HepG2 (cell line): Measurements from ENCODE around the gene ZNF740. TPM values are rescaled to one million over a fixed set of nuclear protein-coding genes. Genes with fewer than 3 reads are reported as not detected.
A peak's percentile ranks its signal among the peaks of the same experiment; 100 is the strongest.

Experiments used
- ATAC-seq: fragments of 200-7000 bp; cut with Tn5 transposase; 3 replicates; pipeline ENCODE4 v1.9.1; 2020; ENCODE audit warnings: mild to moderate bottlenecking, moderate library complexity
- BruUV-seq: library from RNA; stranded (reverse); fragments of 400-500 nt; replicated peaks from 2 replicates; lab custom pipeline; 2021; lab: Mats Ljungman, UMichigan
- CTCF ChIA-PET: fragments of 300-600 bp; formaldehyde crosslinking; extraction: SDS; loops from one replicate; lab custom pipeline; 2021; ENCODE audit warnings: low total read pairs, inconsistent platforms, low intra/inter-chr PET ratio; lab: Yijun Ruan, JAX
- POLR2A ChIA-PET: fragments of 350-600 bp; sonication (Branson Sonifier 250); formaldehyde crosslinking; loops from one replicate; lab custom pipeline; 2020; ENCODE audit warnings: antibody characterized with exemption, inconsistent platforms; lab: Yijun Ruan, JAX
- DNase-seq: peaks from one replicate; pipeline ENCODE4 v3.0.0-alpha.2; 2015; ENCODE audit warnings: low spot score
- FAIRE-seq: peaks from 3 replicates; lab custom pipeline; 2011; peaks lifted over from hg19 to GRCh38; lab: Jason Lieb, UNC
- H2AFZ ChIP-seq: one replicate; pipeline ENCODE4 v1.6.1; 2011; ENCODE audit warnings: low read length, inconsistent platforms
- H3K27ac ChIP-seq: fragments of 300-600 bp; 3 replicates; pipeline ENCODE4 v1.8.0; 2011; ENCODE audit warnings: mixed run types, mild to moderate bottlenecking, mixed read lengths, low read length, inconsistent platforms; ENCODE audit not compliant: insufficient read depth; ENCODE audit errors: extremely low read length
- H3K27me3 ChIP-seq, 2 experiments: fragments of 200-600 bp in 1 of 2; 2 replicates in 1 of 2; 3 replicates in 1 of 2; pipeline versions ENCODE4 v1.6.0 to v1.8.0; 2011; ENCODE audit warnings: low read length in 2 of 2, mild to moderate bottlenecking in 2 of 2, moderate library complexity in 2 of 2, inconsistent platforms in 1 of 2; ENCODE audit not compliant: insufficient read depth in 2 of 2, control insufficient read depth in 1 of 2
- H3K36me3 ChIP-seq, 2 experiments: fragments of 200-600 bp in 1 of 2; replicated peaks in 1 of 2; 2 replicates in 1 of 2; 3 replicates in 1 of 2; pipeline versions ENCODE4 v1.5.1 to v1.8.0; 2011; ENCODE audit warnings: low read length in 2 of 2, inconsistent platforms in 1 of 2; ENCODE audit not compliant: insufficient read depth in 2 of 2, control insufficient read depth in 1 of 2
- H3K4me1 ChIP-seq: 2 replicates; pipeline ENCODE4 v1.5.1; 2012; ENCODE audit warnings: low read length, inconsistent platforms; ENCODE audit not compliant: insufficient read depth
- H3K4me2 ChIP-seq: 2 replicates; pipeline ENCODE4 v1.6.0; 2011; ENCODE audit warnings: low read depth, low read length, inconsistent platforms
- H3K4me3 ChIP-seq, 3 experiments: fragments of 200-600 bp in 1 of 3; sonication (generic), shearing (Covaris generic) in 1 of 3; replicated peaks in 1 of 3; 2 replicates each; pipeline ENCODE4 v1.5.1; 2011 to 2016; ENCODE audit warnings: low read length in 3 of 3, inconsistent platforms in 2 of 3, low read depth in 2 of 3, mild to moderate bottlenecking in 2 of 3, control low read depth in 1 of 3, mixed read lengths in 1 of 3; ENCODE audit not compliant: insufficient read depth in 1 of 3
- H3K79me2 ChIP-seq: one replicate; pipeline ENCODE4 v1.6.1; 2011; ENCODE audit warnings: low read length, inconsistent platforms; ENCODE audit not compliant: insufficient read depth
- H3K9ac ChIP-seq: 2 replicates; pipeline ENCODE4 v1.6.0; 2011; ENCODE audit warnings: mild to moderate bottlenecking, low read depth, low read length, inconsistent platforms; ENCODE audit not compliant: insufficient read depth
- H3K9me3 ChIP-seq: 2 replicates; pipeline ENCODE4 v1.5.1; 2012; ENCODE audit warnings: mild to moderate bottlenecking, low read length
- H4K20me1 ChIP-seq: 2 replicates; pipeline ENCODE4 v1.6.0; 2011; ENCODE audit warnings: inconsistent platforms, mild to moderate bottlenecking, low read length, moderate library complexity; ENCODE audit not compliant: insufficient read depth
- AGO1 ChIP-seq: fragments of 200-400 bp; formaldehyde crosslinking; IDR thresholded peaks from 2 replicates; pipeline ENCODE4 v1.6.1; 2017; ENCODE audit warnings: mild to moderate bottlenecking, low read depth, low read length, moderate library complexity; ENCODE audit not compliant: poor library complexity, severe bottlenecking
- AGO2 ChIP-seq: fragments of 200-400 bp; formaldehyde crosslinking; optimal IDR thresholded peaks from 2 replicates; pipeline ENCODE3; 2017; ENCODE audit warnings: mild to moderate bottlenecking, low read depth, low read length, moderate library complexity
- AKAP8 ChIP-seq: sonication (generic); formaldehyde crosslinking; IDR thresholded peaks from 2 replicates; pipeline ENCODE4 v1.5.1; 2020; ENCODE audit warnings: mild to moderate bottlenecking, missing genetic modification reagents
- ARNT2 ChIP-seq: sonication (generic); formaldehyde crosslinking; IDR thresholded peaks from 2 replicates; pipeline ENCODE4 v1.8.0; 2022; ENCODE audit warnings: mild to moderate bottlenecking, low read depth, missing genetic modification reagents, moderate library complexity
- CREB3 ChIP-seq: sonication (generic); formaldehyde crosslinking; IDR thresholded peaks from 2 replicates; pipeline ENCODE4 v1.5.0; 2020; ENCODE audit warnings: missing genetic modification reagents
- KDM1A ChIP-seq: IDR thresholded peaks from 2 replicates; pipeline ENCODE4 v1.6.1; 2016; ENCODE audit warnings: missing compliant biosample characterization
- MEIS2 ChIP-seq: sonication (generic); formaldehyde crosslinking; IDR thresholded peaks from 2 replicates; pipeline ENCODE4 v1.9.0; 2021; ENCODE audit warnings: mild to moderate bottlenecking, missing genetic modification reagents
- NFKB2 ChIP-seq: sonication (generic); formaldehyde crosslinking; IDR thresholded peaks from 2 replicates; pipeline ENCODE4 v1.4.0; 2020; ENCODE audit warnings: missing genetic modification reagents, borderline replicate concordance
- POLR2G ChIP-seq: fragments of 200-400 bp; formaldehyde crosslinking; IDR thresholded peaks from 2 replicates; pipeline ENCODE4 v1.6.1; 2018; ENCODE audit warnings: mild to moderate bottlenecking, low read depth, low read length, moderate library complexity
- WGBS: methylation state at CpG from one replicate; pipeline ENCODE4 v1.1.6; 2017; ENCODE audit warnings: low lambda C conversion rate; 5-methylcytosine and 5-hydroxymethylcytosine counted together
- in situ Hi-C: cut with HindIII; loops from 2 replicates; pipeline ENCODE4 v1.10.0; 2017; ENCODE audit warnings: low pct_unique_long_range_greater_than_20kb; ENCODE audit not compliant: extremely low pct_ligation_motif_present
- intact Hi-C: fragments of 100-400 bp; cut with micrococcal nuclease; formaldehyde crosslinking; loops from one replicate; pipeline ENCODE4 v1.10.0; 2022; ENCODE audit not compliant: unreplicated experiment
- polyA plus RNA-seq, 8 experiments: library from polyadenylated mRNA; depleted of rRNA in 3 of 8; stranded (reverse) in 7 of 8; unstranded in 1 of 8; fragments of >200 nt; fragmentation: Illumina TruSeq in 4 of 8; extraction: Trizol in 4 of 8; gene quantifications; 2 replicates each; pipeline versions ENCODE4 v1.2.1 to v1.2.3, GENCODE V29; 2011 to 2016; ENCODE audit warnings: low read depth in 4 of 8, missing spikeins in 1 of 8, mixed read lengths in 1 of 8; ENCODE audit not compliant: insufficient read depth in 1 of 8
- total RNA-seq, 5 experiments: library from RNA; depleted of rRNA; stranded (reverse); fragments of >200 nt; fragmentation: Illumina TruSeq; extraction: Trizol; gene quantifications; 2 replicates each; pipeline ENCODE4 v1.2.3, GENCODE V29; 2016; ENCODE audit warnings: low read depth in 1 of 5

Gene ZNF740
- total and polyA plus RNA-seq, 2 of the 13 experiments (the other 11 are each of a cell fraction or from before 2014, with no cell fraction given) = 16.9 to 19.0 TPM

- Histone ChIP-seq H3K4me3 (no peak overlapping the region), H2AFZ (no peak overlapping the region), H3K79me2 (no peaks in the 10 kb centered on the region), H3K4me2 (no peak overlapping the region), H3K9ac (no peak overlapping the region), H3K27ac (no peak overlapping the region), H4K20me1 (peaks cover 3% of the 10 kb centered on the region; the same call in 1 of the 2 replicates)
- ATAC-seq = no peak
- WGBS = 92% methylated on average over 8 of the region's 14 CpGs
- in situ Hi-C loops = loop anchor here (5.0 kb wide), 2 partner anchors 35 to 130 kb away; no protein-coding TSS in a partner anchor
- no TSS peak for BruUV-seq
- intact Hi-C loops = no loop called here
- TF ChIP-seq MEIS2 (CRISPR knock-in tag) (no peak), AGO2 (peak; percentile 88), ARNT2 (no peak), POLR2G (peak; percentile 15; the same call in 1 of the 2 replicates), CREB3 (CRISPR knock-in tag) (no peak), AGO1 (peak; percentile 34), AKAP8 (peak; percentile 75; the same call in 1 of the 2 replicates), NFKB2 (CRISPR knock-in tag) (peak; percentile 32; the same call in 1 of the 2 replicates), KDM1A (no peak)
- TF ChIP-seq, all 625 proteins: peak for 5
- no peak for DNase-seq
- Histone ChIP-seq H3K4me1 (peaks cover 37% of the 10 kb centered on the region), H3K9me3 (no peaks in the 10 kb centered on the region), H3K36me3 (peaks cover 8 to 14% of the 10 kb centered on the region in 2 experiments), H3K27me3 (no peaks in the 10 kb centered on the region)
- ChIA-PET CTCF (no interaction called here), POLR2A (interaction anchor here (1.2 kb wide), 1 partner anchor 12 kb away, joined by 4 read pairs; the partner anchor contains the start of genes CSAD and ZNF740)
- no peak for FAIRE-seq
Measured at GRCh38 chr12:53192531-53193021, 12.1 kb downstream of the ZNF740 start.
